Ovary (tissue), 9 donors: Measurements from ENCODE around the gene MGAT4C. TPM values are rescaled to one million over a fixed set of nuclear protein-coding genes. Genes with fewer than 3 reads are reported as not detected.

Source experiments
- DNase-seq, 5 donors: peaks; one replicate each; pipeline ENCODE4 v3.0.0-alpha.2; 2019 to 2020
- H3K27ac ChIP-seq, 2 donors: fragments of 200-600 bp; one replicate each; pipeline versions ENCODE4 v1.5.1 to v1.8.0; 2019 to 2022
- H3K27me3 ChIP-seq: fragments of 200-600 bp; one replicate; pipeline ENCODE4 v1.8.0; 2022
- H3K36me3 ChIP-seq: fragments of 200-600 bp; sonication (generic); one replicate; pipeline ENCODE4 v1.5.1; 2019
- H3K4me1 ChIP-seq: one replicate; pipeline ENCODE4 v1.8.1; 2013; ENCODE audit warnings: mild to moderate bottlenecking, moderate library complexity; ENCODE audit not compliant: insufficient read depth
- H3K4me3 ChIP-seq: fragments of 200-600 bp; sonication (generic); one replicate; pipeline ENCODE4 v1.5.1; 2017
- H3K9me3 ChIP-seq, 2 donors: fragments of 200-600 bp in 1 of 2; sonication (generic) in 1 of 2; one replicate each; pipeline versions ENCODE4 v1.5.1 to v1.8.1; 2013 to 2019; ENCODE audit warnings: mild to moderate bottlenecking in 1 of 2, moderate library complexity in 1 of 2
- CTCF ChIP-seq, 3 donors: fragments of 450-650 bp in 2 of 3; fragments of 200-600 bp in 1 of 3; IDR thresholded peaks; one replicate each; pipeline versions ENCODE4 v1.5.1 to v1.8.0; 2016 to 2022; ENCODE audit warnings: antibody characterized with exemption in 3 of 3, mild to moderate bottlenecking in 1 of 3
- EP300 ChIP-seq: sonication (generic); formaldehyde crosslinking; IDR thresholded peaks from one replicate; pipeline ENCODE4 v1.6.1; 2017; ENCODE audit warnings: antibody characterized with exemption
- POLR2A ChIP-seq: fragments of 450-650 bp; IDR thresholded peaks from one replicate; pipeline ENCODE4 v1.6.1; 2017; ENCODE audit warnings: antibody characterized with exemption, mild to moderate bottlenecking, moderate library complexity
- WGBS, 3 donors: extraction: QIAGEN DNeasy Blood & Tissue Kit in 1 of 3; methylation state at CpG; one replicate each; pipeline versions ENCODE4 v1.1.5 to v1.1.7; 2013 to 2017; 5-methylcytosine and 5-hydroxymethylcytosine counted together
- intact Hi-C, 4 donors: fragments of 100-400 bp; cut with DNase I; formaldehyde crosslinking; loops; one replicate each; pipeline versions ENCODE4 v1.11.0 to v1.15.1; 2022 to 2023
- polyA plus RNA-seq, 2 donors: library from polyadenylated mRNA; stranded (reverse); fragments of 200-250 nt in 1 of 2; fragments of 350-450 nt in 1 of 2; fragmentation: Illumina TruSeq in 1 of 2; extraction: RNeasy Lipid Tissue Mini Kit (QIAGEN cat#74804) in 1 of 2; gene quantifications; one replicate each; pipeline ENCODE4 v1.2.3, GENCODE V29; 2013 to 2014
- total RNA-seq, 7 donors: library from RNA; depleted of rRNA in 2 of 7; stranded (reverse); fragments of >200 nt in 2 of 7; fragmentation: NEBNext Ultra II Directional in 3 of 7; extraction: Animal tissue kit (Norgen Biotek cat#: 25700) in 3 of 7; gene quantifications; one replicate each; pipeline versions ENCODE4 v1.1.0 to v1.2.4, GENCODE V29; 2016 to 2023
- donor health status: DM: no; HTN: no; CAD: no; lungs with moderate emphysema.
- donor health status: DM: no; HTN: no; CAD: no.
- donor health status: Bipolar disorder and iron deficiency.
- donor health status: DM: yes; HTN: yes; CAD: no.
- donor health status: DM: no; HTN: no; CAD: no.
- donor health status: DM: yes; HTN: yes; CAD: no.

Gene MGAT4C
- total and polyA plus RNA-seq, 9 donors = under 0.01 to 0.32 (median 0.05) TPM; not detected in 2

DNA sequence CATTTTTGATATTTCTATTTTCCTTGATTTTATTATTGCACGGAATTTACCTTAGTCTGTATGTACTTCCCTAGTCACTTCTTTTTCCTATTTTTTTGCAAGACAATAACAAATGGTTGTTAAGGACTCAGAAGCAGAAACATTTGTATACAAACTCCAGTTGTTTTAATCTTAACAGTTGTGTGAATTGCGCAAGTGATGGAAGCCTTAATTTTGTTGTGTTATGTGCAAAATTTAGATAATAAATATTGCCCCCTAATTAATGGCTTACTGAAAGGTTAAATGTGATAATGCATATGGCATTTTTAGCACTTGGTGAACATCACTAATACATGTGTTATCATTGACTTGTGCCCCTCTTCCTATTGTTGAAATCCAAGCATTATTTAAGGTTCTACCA is 82.0 kb downstream of the MGAT4C start:
- Histone ChIP-seq H3K4me1 (no peaks in the 10 kb centered on the region), H3K4me3 (no peak overlapping the region), H3K27ac (no peak overlapping the region), H3K27me3 (no peaks in the 10 kb centered on the region), H3K36me3 (no peaks in the 10 kb centered on the region), H3K9me3 (no peaks in the 10 kb centered on the region)
- TF ChIP-seq EP300 (no peak), POLR2A (no peak), CTCF (IDR thresholded peaks at IDR 0.05) (no peak)
- WGBS, 3 donors = 83 to 90% (median 89%) methylated on average over 2 of the region's 2 CpGs
- DNase-seq = no peak
- intact Hi-C loops = no loop called here

GRCh38 chr12:86172913-86173443 is 83.2 kb downstream of the MGAT4C start:
- Histone ChIP-seq H3K27me3 (no peaks in the 10 kb centered on the region), H3K27ac (no peak overlapping the region), H3K4me3 (no peak overlapping the region), H3K9me3 (no peaks in the 10 kb centered on the region), H3K4me1 (no peaks in the 10 kb centered on the region), H3K36me3 (no peaks in the 10 kb centered on the region)
- DNase-seq = no peak
- intact Hi-C loops = no loop called here
- TF ChIP-seq POLR2A = no peak
- no peak for TF ChIP-seq CTCF (IDR thresholded peaks at IDR 0.05)
- no peak for TF ChIP-seq EP300
- WGBS, 3 donors = 26 to 45% (median 38%) methylated on average over 2 of the region's 2 CpGs

DNA sequence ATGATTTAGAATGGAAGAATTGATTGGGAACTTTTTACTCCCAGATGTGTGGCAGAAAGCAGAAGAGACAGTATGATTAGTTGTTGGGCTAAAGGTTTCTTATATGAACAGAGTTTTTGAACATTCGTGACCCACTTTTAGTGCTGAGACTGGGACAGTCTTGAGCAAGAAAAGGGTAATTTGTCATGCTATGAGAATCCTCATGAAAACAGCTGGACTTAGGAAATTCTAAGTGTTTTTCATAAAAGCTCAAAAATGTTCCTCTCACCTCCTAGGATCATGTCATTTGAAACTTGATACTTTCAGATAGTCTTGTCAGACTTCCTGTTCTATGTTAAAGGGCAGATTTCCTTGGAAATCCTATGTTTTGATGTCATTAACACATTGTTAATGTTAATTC is 86.1 kb downstream of the MGAT4C start:
- Histone ChIP-seq H3K27me3 (no peaks in the 10 kb centered on the region), H3K9me3 (no peaks in the 10 kb centered on the region), H3K27ac (no peak overlapping the region), H3K36me3 (no peaks in the 10 kb centered on the region), H3K4me1 (no peaks in the 10 kb centered on the region), H3K4me3 (no peak overlapping the region)
- intact Hi-C loops = no loop called here
- no peak for DNase-seq
- TF ChIP-seq POLR2A (no peak), CTCF (IDR thresholded peaks at IDR 0.05) (no peak), EP300 (no peak)
- WGBS, 3 donors = 58 to 76% (median 69%) methylated on average over 1 of the region's 1 CpG

DNA sequence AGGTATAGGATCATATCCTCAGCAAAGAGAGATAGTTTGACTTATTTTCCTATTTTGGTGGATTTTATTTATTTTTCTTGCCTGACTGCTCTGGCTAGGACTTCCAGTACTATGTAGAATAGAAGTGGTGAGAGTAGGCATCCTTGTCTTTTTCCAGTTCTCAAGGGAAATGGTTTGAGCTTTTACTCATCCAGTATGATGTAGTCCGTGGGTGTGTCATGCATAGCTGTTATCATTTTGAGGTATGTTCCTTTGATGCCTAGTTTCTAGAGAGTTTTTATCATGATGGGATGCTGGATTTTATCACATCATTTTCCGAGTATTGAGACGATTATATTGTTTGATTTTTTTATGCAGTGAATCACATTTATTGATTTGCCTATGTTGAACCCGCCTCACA is 97.2 kb downstream of the MGAT4C start:
- Histone ChIP-seq H3K27ac (no peak overlapping the region), H3K4me1 (no peaks in the 10 kb centered on the region), H3K27me3 (no peaks in the 10 kb centered on the region), H3K4me3 (no peak overlapping the region), H3K9me3 (no peaks in the 10 kb centered on the region), H3K36me3 (no peaks in the 10 kb centered on the region)
- DNase-seq = no peak
- intact Hi-C loops = no loop called here
- TF ChIP-seq EP300 = no peak
- no peak for TF ChIP-seq POLR2A
- 86 to 90% (median 88%) methylated on average over 4 of the region's 4 CpGs for WGBS, 3 donors

- H3K27me3 ChIP-seq = no peaks in the 10 kb centered on the region
- 71 to 74% (median 71%) methylated on average over 6 of the region's 6 CpGs for WGBS, 3 donors
- H3K4me1 ChIP-seq = no peaks in the 10 kb centered on the region
- intact Hi-C loops = no loop called here
- no peak overlapping the region for H3K4me3 ChIP-seq
- no peak for TF ChIP-seq EP300
- TF ChIP-seq POLR2A = no peak
- no peak for TF ChIP-seq CTCF (IDR thresholded peaks at IDR 0.05)
- H3K27ac ChIP-seq = no peak overlapping the region
- no peaks in the 10 kb centered on the region for H3K36me3 ChIP-seq
- no peaks in the 10 kb centered on the region for H3K9me3 ChIP-seq
- no peak for DNase-seq
Observed at GRCh38 chr12:86154620-86155019, 101.6 kb downstream of the MGAT4C start.
